HG03108 (cell line): ENCODE results near the gene TRIM66.

Experiments
- ATAC-seq: cut with Tn5 transposase; IDR thresholded peaks from one replicate; pipeline ENCODE4 v1.9.1; 2021; ENCODE audit warnings: moderate library complexity; ENCODE audit not compliant: unreplicated experiment

TRIM66 gene

GRCh38 chr11:8577791-8578581 is 104.5 kb downstream of the TRIM66 start:
- no peak for ATAC-seq

GRCh38 chr11:8574798-8575197 is 107.7 kb downstream of the TRIM66 start:
- ATAC-seq, result no peak

- no peak for ATAC-seq
Measured at GRCh38 chr11:8573777-8574176, 108.7 kb downstream of the TRIM66 start.

GRCh38 chr11:8567602-8568198 is 114.8 kb downstream of the TRIM66 start:
- no peak for ATAC-seq

GRCh38 chr11:8566613-8567210 is 115.8 kb downstream of the TRIM66 start:
- ATAC-seq, result no peak

- no peak for ATAC-seq
Measured at GRCh38 chr11:8564526-8564925, 117.9 kb downstream of the TRIM66 start.
